Activated T-cell treated with anti-CD3 and anti-CD28 coated beads, Interleukin-2, amount 50 U/mL, for 1 hour (primary cell): Measurements from ENCODE around the gene GNG4.

Experiments
- DNase-seq: peaks from one replicate; pipeline ENCODE4 v3.0.0-alpha.2; 2020

Gene GNG4

GRCh38 chr1:235649368-235650163, at the start of gene GNG4:
Gene GNG4 (minus strand): TSS chr1:235649784. CDS start chr1:235583838, 65,946 bp downstream.
- peak; percentile 52 for DNase-seq

GRCh38 chr1:235697508-235697907, 47.9 kb upstream of the GNG4 start:
- DNase-seq, result no peak

- no peak for DNase-seq
These were observed 39.8 kb upstream of the GNG4 start for GRCh38 chr1:235689356-235689755.

- no peak for DNase-seq
These were observed 38.5 kb upstream of the GNG4 start for GRCh38 chr1:235688096-235688495.

GRCh38 chr1:235683653-235684052, 34.1 kb upstream of the GNG4 start:
- no peak for DNase-seq

- DNase-seq, result no peak
These were observed 32.6 kb upstream of the GNG4 start for GRCh38 chr1:235682216-235682615.

GRCh38 chr1:235679644-235680043, 30.1 kb upstream of the GNG4 start:
- no peak for DNase-seq

GRCh38 chr1:235679005-235679404, 29.4 kb upstream of the GNG4 start:
- no peak for DNase-seq

- no peak for DNase-seq
These were observed 25.7 kb upstream of the GNG4 start for GRCh38 chr1:235675152-235675890.

- no peak for DNase-seq
These were observed 24.4 kb upstream of the GNG4 start for GRCh38 chr1:235673981-235674380.

- no peak for DNase-seq
These were observed 22.4 kb upstream of the GNG4 start for GRCh38 chr1:235671992-235672391.

GRCh38 chr1:235670157-235670776, 20.7 kb upstream of the GNG4 start:
- no peak for DNase-seq

- no peak for DNase-seq
These were observed 19.7 kb upstream of the GNG4 start for GRCh38 chr1:235669277-235669676.

- DNase-seq, result no peak
These were observed 14.0 kb upstream of the GNG4 start for GRCh38 chr1:235663628-235664027.

GRCh38 chr1:235661568-235661967, 12.0 kb upstream of the GNG4 start:
- no peak for DNase-seq

- DNase-seq, result no peak
These were observed 9.7 kb upstream of the GNG4 start for GRCh38 chr1:235659186-235659771.

- DNase-seq, result no peak
These were observed 8.4 kb upstream of the GNG4 start for GRCh38 chr1:235657747-235658526.

- no peak for DNase-seq
These were observed 7.7 kb upstream of the GNG4 start for GRCh38 chr1:235657269-235657668.

- no peak for DNase-seq
These were observed 2.8 kb upstream of the GNG4 start for GRCh38 chr1:235652364-235652763.

GRCh38 chr1:235651170-235651806, 1.7 kb upstream of the GNG4 start:
- DNase-seq, result no peak

GRCh38 chr1:235650341-235651169, 971 bp upstream of the GNG4 start:
- peak; percentile 39 for DNase-seq
